Activated CD4-positive, alpha-beta T cell treated with anti-CD3 and anti-CD28 coated beads, Interleukin-2, Interleukin-4, amounts not matched to agents 100 ng/mL and 50 ng/mL, durations not matched to agents 16 hours and 8 hours (primary cell): ENCODE data around the gene BLACAT1.
"Not testable (repeated sequence)": the region's sequence is repeated elsewhere in the genome, so short reads cannot be mapped to it uniquely, and the experiment has no call there.

Experiments used
- DNase-seq: peaks from one replicate; pipeline ENCODE4 v3.0.0-alpha.2; 2020; ENCODE audit warnings: low spot score

Gene BLACAT1

GRCh38 chr1:205417870-205418635, 37.8 kb downstream of the BLACAT1 start:
- DNase-seq, result no peak

GRCh38 chr1:205416322-205416721, 39.5 kb downstream of the BLACAT1 start:
- DNase-seq, result no peak

GRCh38 chr1:205410581-205411298, 45.1 kb downstream of the BLACAT1 start:
- no peak for DNase-seq

GRCh38 chr1:205407970-205408369, 47.9 kb downstream of the BLACAT1 start:
- no peak for DNase-seq

GRCh38 chr1:205406252-205406651, 49.6 kb downstream of the BLACAT1 start:
- not testable (repeated sequence) for DNase-seq
